HG02970 (cell line): ENCODE results near the gene ELMO1.

ENCODE experiments used
- ATAC-seq: cut with Tn5 transposase; IDR thresholded peaks from one replicate; pipeline ENCODE4 v1.9.1; 2021; ENCODE audit warnings: mild to moderate bottlenecking, moderate library complexity, moderate number of reproducible peaks; ENCODE audit not compliant: unreplicated experiment, low FRiP score

Gene ELMO1

GRCh38 chr7:37327288-37327687 lies 121.4 kb downstream of the ELMO1 start:
- no peak for ATAC-seq

GRCh38 chr7:37323966-37324365 lies 124.7 kb downstream of the ELMO1 start:
- ATAC-seq = no peak

- no peak for ATAC-seq
These were observed 125.8 kb downstream of the ELMO1 start for GRCh38 chr7:37322831-37323230.

- no peak for ATAC-seq
These were observed 127.7 kb downstream of the ELMO1 start for GRCh38 chr7:37320848-37321468.

- ATAC-seq = no peak
These were observed 128.4 kb downstream of the ELMO1 start for GRCh38 chr7:37320140-37320847.

GRCh38 chr7:37318541-37318940 lies 130.1 kb downstream of the ELMO1 start:
- no peak for ATAC-seq

- no peak for ATAC-seq
These were observed 132.6 kb downstream of the ELMO1 start for GRCh38 chr7:37315772-37316715.

- no peak for ATAC-seq
These were observed 136.1 kb downstream of the ELMO1 start for GRCh38 chr7:37312608-37313007.

- ATAC-seq = no peak
These were observed 137.3 kb downstream of the ELMO1 start for GRCh38 chr7:37311355-37311754.

- no peak for ATAC-seq
These were observed 138.2 kb downstream of the ELMO1 start for GRCh38 chr7:37310327-37311080.

- ATAC-seq = no peak
These were observed 139.2 kb downstream of the ELMO1 start for GRCh38 chr7:37309493-37309892.

GRCh38 chr7:37304921-37305320 lies 143.7 kb downstream of the ELMO1 start:
- ATAC-seq = no peak

GRCh38 chr7:37297546-37297945 lies 151.1 kb downstream of the ELMO1 start:
- ATAC-seq = no peak

GRCh38 chr7:37295401-37295800 lies 153.3 kb downstream of the ELMO1 start:
- ATAC-seq = no peak

GRCh38 chr7:37290731-37291130 lies 157.9 kb downstream of the ELMO1 start:
- no peak for ATAC-seq

- no peak for ATAC-seq
These were observed 158.9 kb downstream of the ELMO1 start for GRCh38 chr7:37289781-37290180.

GRCh38 chr7:37289367-37289766 lies 159.3 kb downstream of the ELMO1 start:
- no peak for ATAC-seq

- no peak for ATAC-seq
These were observed 161.4 kb downstream of the ELMO1 start for GRCh38 chr7:37287131-37287855.

- no peak for ATAC-seq
These were observed 162.2 kb downstream of the ELMO1 start for GRCh38 chr7:37286454-37286832.
